Mammary epithelial cell (primary cell): ENCODE measurements around the gene ASB1.

Source experiments
- CTCF ChIP-seq, 2 donors: IDR thresholded peaks in 1 of 2; conservative IDR thresholded peaks in 1 of 2; 2 replicates each; pipeline ENCODE4 v1.5.1; 2011 to 2012; ENCODE audit warnings: inconsistent platforms in 2 of 2, low read length in 2 of 2, mild to moderate bottlenecking in 2 of 2, control low read depth in 1 of 2, low read depth in 1 of 2; ENCODE audit not compliant: insufficient read depth in 1 of 2; ENCODE audit errors: extremely low read depth in 1 of 2
- EZH2 ChIP-seq: IDR thresholded peaks from 2 replicates; pipeline ENCODE4 v1.6.1; 2012; ENCODE audit warnings: low read length, inconsistent platforms, borderline replicate concordance

GRCh38 chr2:238483021-238483420 lies 56.3 kb downstream of the ASB1 start:
- TF ChIP-seq CTCF (conservative IDR thresholded peaks at IDR 0.05 in 1 of 2, IDR thresholded peaks at IDR 0.05 in 1 of 2; ENCODE audit: extremely low read depth in 1 of 2, insufficient read depth in 1 of 2, low read depth in 1 of 2, low read length in 2 of 2) (no peak), EZH2 (no peak)
